ENCODE measurements around the gene ZDBF2.
"Not testable (repeated sequence)": the region's sequence is repeated elsewhere in the genome, so short reads cannot be mapped to it uniquely, and the experiment has no call there.

The ZDBF2 gene

GRCh38 chr2:206274434-206275311, at the start of gene ZDBF2:
ZDBF2 (plus strand) TSS chr2:206274663; CDS start chr2:206281850, 7,187 bp downstream.
- DNase-seq = peak; percentile 30

GRCh38 chr2:206225435-206226232, 48.8 kb upstream of the ZDBF2 start:
- DNase-seq = no peak

DNA sequence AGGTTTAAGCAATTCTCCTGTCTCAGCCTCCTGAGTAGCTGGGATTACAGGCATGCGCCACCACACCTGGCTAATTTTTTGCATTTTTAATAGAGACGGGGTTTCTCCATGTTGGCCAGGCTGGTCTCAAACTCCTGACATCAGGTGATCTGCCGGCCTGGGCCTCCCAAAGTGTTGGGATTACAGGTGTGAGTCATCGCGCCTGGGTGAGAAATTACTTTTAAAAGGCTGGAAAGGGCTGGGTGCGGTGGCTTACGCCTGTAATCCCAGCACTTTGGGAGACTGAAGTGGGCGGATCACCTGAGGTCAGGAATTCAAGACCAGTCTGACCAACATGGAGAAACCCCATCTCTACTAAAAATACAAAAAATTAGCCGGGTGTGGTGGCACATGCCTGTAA, 45.8 kb upstream of the ZDBF2 start:
- not testable (repeated sequence) for DNase-seq

DNA sequence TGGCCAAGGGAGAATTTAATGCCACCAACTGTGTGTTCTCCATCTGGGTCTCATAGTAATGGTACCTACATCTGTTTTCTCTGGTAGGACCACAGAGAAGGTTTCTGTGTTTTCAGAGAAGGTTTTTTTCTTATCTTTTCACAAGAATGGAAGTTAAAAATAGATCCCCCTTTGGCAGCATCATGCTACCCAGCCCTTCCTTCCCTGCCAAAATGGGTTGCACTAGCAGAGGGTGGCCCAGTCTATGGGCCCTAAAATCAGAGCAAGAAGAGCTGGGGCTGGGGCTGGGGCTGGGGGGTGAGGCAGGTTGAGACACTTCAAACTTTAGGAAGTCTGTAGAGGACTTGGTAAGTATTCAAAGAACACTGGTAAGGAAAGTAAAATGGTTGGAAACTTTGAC, 44.8 kb upstream of the ZDBF2 start:
- DNase-seq = no peak

DNA sequence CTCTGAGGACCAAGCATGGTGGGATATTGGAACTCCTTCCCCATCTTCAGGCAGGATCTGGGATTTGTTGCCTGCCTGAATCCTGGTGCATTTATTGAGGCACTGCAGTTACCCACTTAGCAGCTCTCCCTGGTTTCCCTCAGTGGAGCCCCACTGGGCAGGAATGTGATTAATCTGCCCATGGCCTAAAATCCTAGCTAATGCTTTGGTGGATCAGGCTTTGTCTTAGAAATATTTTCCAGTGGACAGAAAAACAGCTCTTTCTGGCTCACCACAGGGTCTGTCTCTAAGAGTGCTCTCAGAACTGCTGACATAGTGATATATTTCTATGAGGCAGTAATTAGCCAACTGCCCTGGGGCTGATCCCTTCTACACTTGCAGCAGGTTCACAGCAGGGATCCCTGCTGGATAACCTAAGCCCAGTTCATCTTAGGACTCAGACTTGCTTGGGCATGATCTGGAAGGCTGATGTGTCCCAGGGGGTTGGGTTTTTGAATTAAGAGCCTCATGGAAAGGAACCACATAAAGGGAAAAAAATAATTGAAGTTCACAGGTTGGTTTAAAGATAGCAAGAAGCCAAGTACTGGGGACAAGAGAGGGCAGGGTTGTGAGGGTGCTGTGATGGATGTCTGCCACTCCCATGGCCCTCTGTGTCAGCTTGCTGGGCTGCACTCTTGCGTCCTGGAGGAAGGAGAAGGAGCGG, 44.3 kb upstream of the ZDBF2 start:
- DNase-seq = no peak

DNA sequence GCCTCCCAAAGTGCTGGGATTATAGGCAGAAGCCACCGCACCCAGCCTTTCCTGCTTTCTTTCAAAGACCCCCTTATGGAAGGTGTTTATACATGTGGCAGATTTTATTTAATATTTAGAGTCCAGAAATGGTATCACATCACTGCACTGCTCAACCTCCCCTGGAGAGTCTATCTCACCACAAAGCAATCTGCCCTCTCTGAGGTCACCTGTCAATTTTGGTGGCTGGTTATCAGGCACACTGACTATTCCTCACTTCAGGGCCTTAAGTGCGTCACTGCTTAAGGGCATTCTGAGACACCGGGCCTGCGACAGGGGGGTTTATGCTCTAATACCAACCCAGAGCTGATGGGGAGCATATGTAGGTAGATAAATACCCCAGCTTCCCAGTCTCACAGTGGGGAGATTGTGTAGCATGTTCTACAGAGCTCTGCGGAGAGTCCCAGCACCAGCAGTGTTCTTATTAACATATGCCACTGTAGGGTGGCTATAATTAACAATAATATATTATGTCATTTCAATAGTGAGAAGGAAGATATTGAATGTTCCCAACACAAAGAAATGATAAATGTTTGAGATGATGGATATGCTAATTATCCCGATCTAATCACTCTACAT, 42.7 kb upstream of the ZDBF2 start:
- no peak for DNase-seq

- no peak for DNase-seq
These were observed 42.0 kb upstream of the ZDBF2 start for GRCh38 chr2:206232287-206233035.

DNA sequence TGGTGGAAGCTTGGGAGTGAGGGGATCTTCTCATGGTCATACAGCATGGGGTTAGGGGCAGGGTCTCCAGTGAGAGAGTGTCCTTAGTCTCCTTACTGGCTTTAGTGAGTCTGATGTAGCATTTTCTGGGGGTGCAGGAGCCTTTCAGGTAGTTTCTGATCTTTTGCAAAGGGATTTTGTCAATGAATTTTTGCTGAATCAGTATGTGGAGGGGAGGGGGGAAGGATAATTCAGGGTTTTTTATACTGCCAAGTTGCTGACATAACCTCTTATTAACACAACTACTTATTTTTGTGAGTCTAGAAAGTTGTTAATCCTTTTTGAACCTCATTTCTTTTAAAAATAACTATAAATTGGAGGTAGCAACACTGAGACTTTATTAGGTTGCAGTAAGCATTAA, 35.3 kb upstream of the ZDBF2 start:
- no peak for DNase-seq

DNA sequence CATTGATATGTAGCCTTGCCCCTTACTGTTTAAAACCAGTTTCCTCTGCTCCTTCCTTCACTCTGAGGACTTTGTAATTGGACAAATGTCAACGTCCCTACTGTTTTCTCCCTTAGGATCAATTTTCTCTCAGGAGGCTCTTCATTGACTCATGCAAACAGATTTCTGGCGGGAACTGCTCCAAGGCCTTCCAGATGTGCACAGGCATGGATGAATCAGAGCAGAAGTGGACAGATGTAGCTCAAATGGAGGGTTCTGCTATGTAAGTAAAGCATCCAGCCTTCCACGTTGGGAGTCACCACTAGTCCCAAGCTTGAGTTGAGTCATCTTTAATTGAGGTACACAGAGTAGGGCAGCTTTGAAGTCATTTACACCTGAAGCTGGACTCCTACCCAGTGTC, 34.1 kb upstream of the ZDBF2 start:
- DNase-seq = no peak

DNA sequence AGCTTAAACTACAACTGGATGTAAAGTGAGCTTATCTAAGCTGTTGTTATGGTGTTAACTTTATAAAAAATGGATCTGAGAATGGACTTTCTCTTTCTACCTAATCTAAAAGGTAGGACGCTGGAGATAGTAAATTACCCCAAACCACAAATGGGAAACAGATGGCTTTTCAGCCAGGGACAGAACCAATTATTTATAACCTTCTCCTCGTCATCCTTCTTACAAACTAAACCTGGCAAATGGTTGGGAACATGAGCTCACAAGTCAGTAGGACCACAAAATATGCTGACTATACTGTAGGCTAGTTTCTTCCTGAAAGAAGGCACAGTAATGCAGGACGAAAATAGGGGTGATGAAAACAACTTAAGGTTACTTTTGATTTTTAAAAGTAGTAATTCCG, 32.7 kb upstream of the ZDBF2 start:
- no peak for DNase-seq

GRCh38 chr2:206245265-206245672, 29.2 kb upstream of the ZDBF2 start:
- DNase-seq = no peak

GRCh38 chr2:206250041-206250897, 24.2 kb upstream of the ZDBF2 start:
- DNase-seq = no peak

DNA sequence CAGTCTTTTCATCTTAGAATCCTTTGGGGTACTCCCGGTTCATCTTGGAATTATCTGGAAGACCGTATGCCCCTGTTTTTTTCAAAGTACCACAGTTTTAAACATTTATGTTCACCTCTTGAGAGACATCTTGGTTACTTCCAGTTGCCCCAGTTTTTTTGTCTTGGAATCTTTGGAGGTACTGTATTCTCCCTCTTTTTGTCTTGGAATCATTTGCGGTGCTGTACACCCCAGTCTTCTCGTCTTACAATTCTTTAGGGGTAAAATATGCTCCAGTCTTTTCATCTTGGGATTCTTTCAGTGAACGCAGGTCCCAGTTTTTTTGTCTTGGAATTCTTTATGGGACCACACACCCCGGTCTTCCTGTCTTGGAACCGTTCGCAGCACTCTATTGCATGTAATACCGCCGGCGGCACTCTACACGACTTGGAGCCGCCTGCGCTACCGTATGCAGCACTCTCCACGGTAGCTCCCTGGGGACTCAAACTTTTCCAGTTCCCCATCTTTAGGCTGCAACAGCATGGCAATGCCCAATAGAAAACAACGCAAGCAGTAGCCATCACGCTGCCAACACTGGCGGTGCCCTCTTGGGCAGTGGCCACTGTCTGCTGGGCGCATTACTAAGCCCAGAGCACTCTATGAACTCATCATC, 21.2 kb upstream of the ZDBF2 start:
- DNase-seq = no peak

- DNase-seq = no peak
These were observed 20.7 kb upstream of the ZDBF2 start for GRCh38 chr2:206253777-206254166.

- DNase-seq = no peak
These were observed 19.5 kb upstream of the ZDBF2 start for GRCh38 chr2:206255003-206255402.

- DNase-seq = no peak
These were observed 17.7 kb upstream of the ZDBF2 start for GRCh38 chr2:206256706-206257205.

GRCh38 chr2:206257350-206257749, 17.1 kb upstream of the ZDBF2 start:
- DNase-seq = no peak

DNA sequence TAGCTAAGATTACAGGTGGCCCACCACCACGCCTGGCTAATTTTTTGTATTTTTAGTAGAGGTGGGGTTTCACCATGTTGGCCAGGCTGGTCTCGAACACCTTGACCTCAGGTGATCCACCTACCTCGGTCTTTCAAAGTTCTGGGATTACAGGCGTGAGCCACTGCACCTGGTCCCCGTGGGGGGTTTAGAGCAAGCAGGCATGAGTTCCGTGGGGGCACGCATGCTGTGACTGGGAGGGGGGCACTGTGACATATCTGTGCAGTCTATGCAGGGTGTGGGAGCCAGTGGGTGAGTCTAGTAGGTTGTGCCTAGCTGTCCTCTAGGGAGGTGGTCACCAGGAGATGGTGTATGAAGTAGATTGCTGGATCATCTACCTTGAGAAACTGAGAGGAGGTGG, 16.6 kb upstream of the ZDBF2 start:
- no peak for DNase-seq

GRCh38 chr2:206258615-206259014, 15.8 kb upstream of the ZDBF2 start:
- DNase-seq = not testable (repeated sequence)

GRCh38 chr2:206259376-206260187, 14.9 kb upstream of the ZDBF2 start:
- no peak for DNase-seq

Data from NCI-H2029 (cell line).